Astrocyte (in vitro differentiated cells and primary cell): ENCODE results near the gene SLC2A13.

Experiments used
- CTCF ChIP-seq: IDR thresholded peaks from 2 replicates; pipeline ENCODE4 v1.5.1; 2011; ENCODE audit warnings: low read depth, mild to moderate bottlenecking, inconsistent platforms, low read length, moderate library complexity; ENCODE audit not compliant: insufficient read depth
- EZH2 ChIP-seq: IDR thresholded peaks from 2 replicates; pipeline ENCODE4 v1.6.1; 2012; ENCODE audit warnings: mild to moderate bottlenecking, low read length, inconsistent platforms; ENCODE audit not compliant: insufficient read depth

GRCh38 chr12:39779768-39780340, 326.0 kb downstream of the SLC2A13 start:
- TF ChIP-seq CTCF, result no peak
- no peak for TF ChIP-seq EZH2
